Neural cell (in vitro differentiated cells): ENCODE results near the gene DLL1. TPM values are rescaled to one million over a fixed set of nuclear protein-coding genes. Genes with fewer than 3 reads are reported as not detected.

Experiments used
- H2AFZ ChIP-seq: fragments of 200-600, 300-800 bp; sonication (generic), shearing (Covaris generic); 2 replicates; pipeline ENCODE4 v1.6.0; 2014; ENCODE audit warnings: low read depth, mild to moderate bottlenecking, antibody characterized with exemption, low read length, moderate library complexity
- H3F3A ChIP-seq: fragments of 200-600 bp; shearing (Covaris generic); 2 replicates; pipeline ENCODE4 v1.6.1; 2016; ENCODE audit warnings: mild to moderate bottlenecking, moderate library complexity, mixed read lengths, antibody characterized with exemption, low read length; ENCODE audit not compliant: insufficient read depth, poor library complexity, severe bottlenecking
- H3K27ac ChIP-seq: fragments of 200-600, 300-800 bp; sonication (generic), shearing (Covaris generic); 2 replicates; pipeline ENCODE4 v1.5.1; 2014; ENCODE audit warnings: mild to moderate bottlenecking, low read length, moderate library complexity
- H3K27me3 ChIP-seq: fragments of 300-800, 200-600 bp; sonication (generic), shearing (Covaris generic); 2 replicates; pipeline ENCODE4 v1.6.0; 2014; ENCODE audit warnings: mild to moderate bottlenecking, low read depth, low read length, moderate library complexity; ENCODE audit not compliant: insufficient read depth
- H3K36me3 ChIP-seq: fragments of 300-800, 200-600 bp; sonication (generic), shearing (Covaris generic); 2 replicates; pipeline ENCODE4 v1.5.1; 2014; ENCODE audit warnings: mild to moderate bottlenecking, antibody characterized with exemption, low read length, moderate library complexity; ENCODE audit not compliant: insufficient read depth
- H3K4me2 ChIP-seq: fragments of 300-800, 200-600 bp; sonication (generic), shearing (Covaris generic); 2 replicates; pipeline ENCODE4 v1.6.0; 2014; ENCODE audit warnings: mild to moderate bottlenecking, low read length
- H3K4me3 ChIP-seq: fragments of 300-800, 200-600 bp; sonication (generic), shearing (Covaris generic); 2 replicates; pipeline ENCODE4 v1.5.1; 2014; ENCODE audit warnings: mild to moderate bottlenecking, low read length, moderate library complexity
- H3K79me2 ChIP-seq: fragments of 200-600 bp; shearing (Covaris generic); replicated peaks from 2 replicates; pipeline ENCODE4 v1.6.0; 2014; ENCODE audit warnings: mild to moderate bottlenecking, low read length, moderate library complexity; ENCODE audit not compliant: insufficient read depth
- H3K9ac ChIP-seq: fragments of 300-800, 200-600 bp; sonication (generic), shearing (Covaris generic); 2 replicates; pipeline ENCODE4 v1.6.1; 2016; ENCODE audit warnings: mild to moderate bottlenecking, low read length, mixed read lengths
- H3K9me2 ChIP-seq: fragments of 200-600 bp; shearing (Covaris generic); 2 replicates; pipeline ENCODE4 v1.6.1; 2016; ENCODE audit warnings: mild to moderate bottlenecking, low read length, mixed read lengths; ENCODE audit not compliant: insufficient read depth
- H3K9me3 ChIP-seq: fragments of 200-600, 300-800 bp; sonication (generic), shearing (Covaris generic); 2 replicates; pipeline ENCODE4 v1.6.1; 2016; ENCODE audit warnings: mild to moderate bottlenecking, mixed run types, low read length, moderate library complexity, mixed read lengths
- H4K20me1 ChIP-seq: fragments of 200-600 bp; shearing (Covaris generic); 2 replicates; pipeline ENCODE4 v1.6.1; 2016; ENCODE audit warnings: mild to moderate bottlenecking, mixed run types; ENCODE audit not compliant: insufficient read depth
- EP300 ChIP-seq: fragments of 450-650 bp; conservative IDR thresholded peaks from 2 replicates; pipeline ENCODE4 v1.6.1; 2014; ENCODE audit warnings: antibody characterized with exemption, mild to moderate bottlenecking, moderate library complexity; ENCODE audit not compliant: poor library complexity, severe bottlenecking
- EZH2 ChIP-seq: fragments of 200-600, 300-800 bp; shearing (Covaris generic), sonication (generic); IDR thresholded peaks from 2 replicates; pipeline ENCODE4 v1.6.1; 2014; ENCODE audit warnings: antibody characterized with exemption, low read length, borderline replicate concordance, mild to moderate bottlenecking; ENCODE audit not compliant: insufficient read depth, poor library complexity, severe bottlenecking
- MXI1 ChIP-seq: fragments of 450-650 bp; conservative IDR thresholded peaks from 2 replicates; pipeline ENCODE4 v1.6.1; 2014; ENCODE audit warnings: antibody characterized with exemption, mild to moderate bottlenecking; ENCODE audit not compliant: poor library complexity, severe bottlenecking
- POLR2AphosphoS5 ChIP-seq: IDR thresholded peaks from 2 replicates; pipeline ENCODE4 v1.6.1; 2012
- RAD21 ChIP-seq: fragments of 450-650 bp; conservative IDR thresholded peaks from 2 replicates; pipeline ENCODE4 v1.6.1; 2014; ENCODE audit warnings: antibody characterized with exemption, mild to moderate bottlenecking, moderate library complexity
- SMC3 ChIP-seq: fragments of 450-650 bp; conservative IDR thresholded peaks from 2 replicates; pipeline ENCODE4 v1.6.1; 2014; ENCODE audit warnings: antibody characterized with exemption, mild to moderate bottlenecking, moderate library complexity; ENCODE audit not compliant: poor library complexity
- TAF1 ChIP-seq: IDR thresholded peaks from 2 replicates; pipeline ENCODE4 v1.6.1; 2012; ENCODE audit warnings: low read depth
- polyA plus RNA-seq: library from polyadenylated mRNA; depleted of rRNA; stranded (reverse); fragments of >200 nt; gene quantifications from 2 replicates; pipeline ENCODE4 v1.2.3, GENCODE V29; 2014
- TF ChIP-seq, protein P1 (sequence below): IDR thresholded peaks from 2 replicates; pipeline ENCODE4 v1.6.1; 2012; ENCODE audit warnings: borderline replicate concordance
- TF ChIP-seq, protein P2 (sequence below): fragments of 450-650 bp; IDR thresholded peaks from 2 replicates; pipeline ENCODE4 v1.5.1; 2014; ENCODE audit warnings: antibody characterized with exemption, mild to moderate bottlenecking, moderate library complexity; ENCODE audit not compliant: poor library complexity, severe bottlenecking

Gene DLL1
- polyA plus RNA-seq, 1 donor from 2014 or later: 26.1 TPM

DNA sequence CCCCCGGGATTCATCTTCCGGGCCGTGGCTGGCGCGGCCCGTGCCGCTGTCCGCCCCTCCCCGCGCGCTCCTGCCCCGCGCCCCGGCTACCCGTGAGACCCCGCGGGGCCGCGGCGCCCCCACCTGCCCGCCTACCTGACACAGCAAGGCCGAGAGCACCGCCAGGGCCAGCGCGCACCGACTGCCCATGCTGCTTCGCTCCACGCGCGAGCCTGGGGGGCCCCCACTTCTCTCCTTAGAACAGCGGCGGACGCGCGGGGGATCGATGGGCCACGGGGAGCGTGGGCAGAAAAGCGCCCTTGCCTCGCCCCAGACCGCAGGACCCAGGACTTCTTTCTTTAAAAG is 955 bp downstream of the DLL1 start:
- Histone ChIP-seq H3K36me3 (no peaks in the 10 kb centered on the region), H3K27me3 (peaks cover 14% of the 10 kb centered on the region), H3F3A (peaks cover 3% of the 10 kb centered on the region), H3K79me2 (peaks cover 49% of the 10 kb centered on the region), H3K9ac (peak overlapping the region; percentile 86), H3K27ac (peak overlapping the region; percentile 72), H4K20me1 (peaks cover 20% of the 10 kb centered on the region), H3K4me2 (peak overlapping the region; percentile 25), H3K9me3 (no peaks in the 10 kb centered on the region), H3K4me3 (peak overlapping the region; percentile 97), H2AFZ (no peak overlapping the region), H3K9me2 (no peaks in the 10 kb centered on the region)
- TF ChIP-seq SMC3 (no peak), MXI1 (peak; percentile 39)

DNA sequence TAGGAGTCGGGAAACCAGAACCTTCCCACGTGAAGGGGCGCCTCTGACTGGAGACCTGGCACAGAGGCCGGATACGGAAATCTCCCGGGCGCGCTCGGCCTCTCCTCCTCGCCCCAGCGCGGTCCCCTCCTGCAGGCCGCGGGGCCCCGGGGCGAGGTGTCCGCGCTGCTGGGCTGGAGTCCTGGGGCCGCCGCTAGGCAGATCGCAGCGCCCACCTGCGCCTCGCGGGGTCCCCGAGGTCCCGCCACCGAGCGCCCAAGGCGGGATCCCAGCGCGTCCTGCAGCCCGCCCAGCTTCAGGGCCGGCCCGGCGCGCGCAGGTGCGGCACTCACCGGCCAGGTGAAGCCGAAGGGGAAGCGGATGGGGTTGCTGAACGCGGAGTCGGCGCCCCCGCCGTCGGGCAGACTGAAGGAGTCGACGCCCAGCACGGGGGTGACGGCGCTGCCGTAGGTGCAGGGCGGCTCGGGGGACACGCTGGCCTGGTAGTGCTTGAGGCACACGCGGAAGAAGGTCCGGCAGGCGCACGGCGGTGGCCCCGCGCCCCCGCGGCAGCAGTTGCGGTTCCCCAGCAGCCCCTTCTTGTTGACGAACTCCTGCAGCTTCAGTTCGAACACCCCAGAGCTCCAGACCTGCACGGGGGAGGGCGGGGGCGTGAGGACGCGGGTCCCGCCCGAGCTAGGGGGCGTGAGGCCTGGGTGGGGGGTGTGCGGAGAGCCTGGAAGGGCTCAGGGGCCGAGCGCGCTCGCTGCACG is 1.5 kb downstream of the DLL1 start:
- H4K20me1 ChIP-seq: peaks cover 20% of the 10 kb centered on the region
- peaks cover 10% of the 10 kb centered on the region for H3K27me3 ChIP-seq
- peaks cover under 1% of the 10 kb centered on the region for H3F3A ChIP-seq
- H3K9me3 ChIP-seq: no peaks in the 10 kb centered on the region
- H3K4me3 ChIP-seq: peak overlapping the region; percentile 97
- no peaks in the 10 kb centered on the region for H3K36me3 ChIP-seq
- peak overlapping the region; percentile 86 for H3K9ac ChIP-seq
- TF ChIP-seq, protein P1, sequence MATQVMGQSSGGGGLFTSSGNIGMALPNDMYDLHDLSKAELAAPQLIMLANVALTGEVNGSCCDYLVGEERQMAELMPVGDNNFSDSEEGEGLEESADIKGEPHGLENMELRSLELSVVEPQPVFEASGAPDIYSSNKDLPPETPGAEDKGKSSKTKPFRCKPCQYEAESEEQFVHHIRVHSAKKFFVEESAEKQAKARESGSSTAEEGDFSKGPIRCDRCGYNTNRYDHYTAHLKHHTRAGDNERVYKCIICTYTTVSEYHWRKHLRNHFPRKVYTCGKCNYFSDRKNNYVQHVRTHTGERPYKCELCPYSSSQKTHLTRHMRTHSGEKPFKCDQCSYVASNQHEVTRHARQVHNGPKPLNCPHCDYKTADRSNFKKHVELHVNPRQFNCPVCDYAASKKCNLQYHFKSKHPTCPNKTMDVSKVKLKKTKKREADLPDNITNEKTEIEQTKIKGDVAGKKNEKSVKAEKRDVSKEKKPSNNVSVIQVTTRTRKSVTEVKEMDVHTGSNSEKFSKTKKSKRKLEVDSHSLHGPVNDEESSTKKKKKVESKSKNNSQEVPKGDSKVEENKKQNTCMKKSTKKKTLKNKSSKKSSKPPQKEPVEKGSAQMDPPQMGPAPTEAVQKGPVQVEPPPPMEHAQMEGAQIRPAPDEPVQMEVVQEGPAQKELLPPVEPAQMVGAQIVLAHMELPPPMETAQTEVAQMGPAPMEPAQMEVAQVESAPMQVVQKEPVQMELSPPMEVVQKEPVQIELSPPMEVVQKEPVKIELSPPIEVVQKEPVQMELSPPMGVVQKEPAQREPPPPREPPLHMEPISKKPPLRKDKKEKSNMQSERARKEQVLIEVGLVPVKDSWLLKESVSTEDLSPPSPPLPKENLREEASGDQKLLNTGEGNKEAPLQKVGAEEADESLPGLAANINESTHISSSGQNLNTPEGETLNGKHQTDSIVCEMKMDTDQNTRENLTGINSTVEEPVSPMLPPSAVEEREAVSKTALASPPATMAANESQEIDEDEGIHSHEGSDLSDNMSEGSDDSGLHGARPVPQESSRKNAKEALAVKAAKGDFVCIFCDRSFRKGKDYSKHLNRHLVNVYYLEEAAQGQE: no peak
- TF ChIP-seq EZH2: no peak
- TF ChIP-seq, protein P2, sequence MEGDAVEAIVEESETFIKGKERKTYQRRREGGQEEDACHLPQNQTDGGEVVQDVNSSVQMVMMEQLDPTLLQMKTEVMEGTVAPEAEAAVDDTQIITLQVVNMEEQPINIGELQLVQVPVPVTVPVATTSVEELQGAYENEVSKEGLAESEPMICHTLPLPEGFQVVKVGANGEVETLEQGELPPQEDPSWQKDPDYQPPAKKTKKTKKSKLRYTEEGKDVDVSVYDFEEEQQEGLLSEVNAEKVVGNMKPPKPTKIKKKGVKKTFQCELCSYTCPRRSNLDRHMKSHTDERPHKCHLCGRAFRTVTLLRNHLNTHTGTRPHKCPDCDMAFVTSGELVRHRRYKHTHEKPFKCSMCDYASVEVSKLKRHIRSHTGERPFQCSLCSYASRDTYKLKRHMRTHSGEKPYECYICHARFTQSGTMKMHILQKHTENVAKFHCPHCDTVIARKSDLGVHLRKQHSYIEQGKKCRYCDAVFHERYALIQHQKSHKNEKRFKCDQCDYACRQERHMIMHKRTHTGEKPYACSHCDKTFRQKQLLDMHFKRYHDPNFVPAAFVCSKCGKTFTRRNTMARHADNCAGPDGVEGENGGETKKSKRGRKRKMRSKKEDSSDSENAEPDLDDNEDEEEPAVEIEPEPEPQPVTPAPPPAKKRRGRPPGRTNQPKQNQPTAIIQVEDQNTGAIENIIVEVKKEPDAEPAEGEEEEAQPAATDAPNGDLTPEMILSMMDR: peak; percentile 12
- peak overlapping the region; percentile 54 for H3K4me2 ChIP-seq
- no peaks in the 10 kb centered on the region for H3K9me2 ChIP-seq
- H2AFZ ChIP-seq: no peak overlapping the region
- H3K27ac ChIP-seq: peak overlapping the region; percentile 72
- H3K79me2 ChIP-seq: peaks cover 49% of the 10 kb centered on the region

DNA sequence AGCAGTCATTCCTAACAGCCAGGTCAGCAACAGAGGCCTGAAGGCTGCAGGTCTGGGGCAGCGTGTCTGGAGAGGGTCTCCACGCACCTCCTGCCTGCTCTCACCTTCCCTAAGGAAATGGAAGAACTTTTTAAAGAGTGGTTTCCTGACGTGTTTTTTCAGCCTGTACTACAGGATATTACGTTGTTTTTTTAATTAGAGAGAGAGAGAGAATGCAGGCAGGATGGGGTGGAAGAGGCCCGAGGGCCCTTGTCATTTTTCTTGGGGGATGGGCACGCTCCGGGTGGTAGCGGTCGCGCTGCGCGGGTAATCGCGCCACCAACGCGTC is 2.1 kb downstream of the DLL1 start:
- no peak overlapping the region for H3K27ac ChIP-seq
- H3K4me3 ChIP-seq: peak overlapping the region; percentile 97
- TF ChIP-seq POLR2AphosphoS5: no peak
- TF ChIP-seq EP300: no peak
- TF ChIP-seq, protein P2: no peak
- no peak for TF ChIP-seq TAF1
- TF ChIP-seq EZH2: no peak
- TF ChIP-seq SMC3: no peak
- TF ChIP-seq, protein P1: no peak
- no peak for TF ChIP-seq MXI1
- no peak for TF ChIP-seq RAD21
- no peaks in the 10 kb centered on the region for H3F3A ChIP-seq
- peak overlapping the region; percentile 86 for H3K9ac ChIP-seq
- H3K9me3 ChIP-seq: no peaks in the 10 kb centered on the region
- no peak overlapping the region for H2AFZ ChIP-seq
- peaks cover 49% of the 10 kb centered on the region for H3K79me2 ChIP-seq
- H3K36me3 ChIP-seq: no peaks in the 10 kb centered on the region
- H3K4me2 ChIP-seq: peak overlapping the region; percentile 54
- peaks cover 5% of the 10 kb centered on the region for H3K27me3 ChIP-seq
- peaks cover 20% of the 10 kb centered on the region for H4K20me1 ChIP-seq
- no peaks in the 10 kb centered on the region for H3K9me2 ChIP-seq
